ENCODE results near the gene DNAH2. TPM values are rescaled to one million over a fixed set of nuclear protein-coding genes. Genes with fewer than 3 reads are reported as not detected.

Gene DNAH2
- total and polyA plus RNA-seq, 9 of the 15 experiments (the other 6 are each of a cell fraction or from before 2014, with no cell fraction given), result 0.03 TPM; not detected in 8

DNA sequence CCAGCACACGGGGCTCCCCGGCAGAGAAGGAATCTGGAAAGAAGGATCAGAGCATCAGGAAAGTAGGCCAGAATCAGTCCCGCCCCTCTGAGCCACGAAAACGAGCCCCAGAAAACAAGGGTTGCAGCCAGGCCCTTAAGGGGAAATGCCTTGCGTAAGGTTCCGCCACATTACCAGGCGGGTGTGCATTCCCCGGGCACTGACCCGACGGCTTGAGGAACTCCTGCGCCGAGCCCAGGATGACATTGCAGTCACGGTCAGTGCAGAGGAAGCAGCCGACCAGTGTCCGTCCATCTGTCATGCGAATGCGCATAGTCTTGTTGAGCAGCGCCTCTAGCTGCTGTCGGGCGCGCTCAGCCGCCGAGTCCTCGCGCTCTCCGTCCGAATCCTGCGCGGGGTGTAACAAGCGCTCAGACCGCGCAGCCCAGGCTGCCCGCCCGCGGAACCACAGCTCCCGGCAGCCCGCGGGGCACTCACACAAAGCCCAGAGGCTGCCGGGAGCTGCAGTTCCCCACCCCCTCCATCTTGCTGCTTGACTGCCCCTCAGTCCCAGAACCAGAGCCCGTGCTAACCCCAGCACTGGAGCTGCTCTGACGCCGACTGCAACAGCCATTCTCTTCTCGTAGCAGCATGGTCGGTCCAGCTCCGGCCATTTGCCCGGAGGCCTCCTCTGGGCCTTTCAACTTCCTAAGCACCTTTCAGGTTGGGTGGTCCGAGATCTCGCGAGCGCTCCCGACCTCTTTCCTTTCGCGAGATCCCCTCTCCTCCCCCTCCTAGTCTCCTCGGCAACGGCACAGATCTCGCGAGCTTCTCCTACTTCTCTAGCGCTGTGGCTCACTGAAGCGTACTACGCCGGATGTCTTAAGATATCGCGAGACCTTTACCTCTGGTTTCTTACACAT, 139.5 kb downstream of the DNAH2 start, which contains the start of gene NAA38 (continued):
- TF ChIP-seq, protein P1, sequence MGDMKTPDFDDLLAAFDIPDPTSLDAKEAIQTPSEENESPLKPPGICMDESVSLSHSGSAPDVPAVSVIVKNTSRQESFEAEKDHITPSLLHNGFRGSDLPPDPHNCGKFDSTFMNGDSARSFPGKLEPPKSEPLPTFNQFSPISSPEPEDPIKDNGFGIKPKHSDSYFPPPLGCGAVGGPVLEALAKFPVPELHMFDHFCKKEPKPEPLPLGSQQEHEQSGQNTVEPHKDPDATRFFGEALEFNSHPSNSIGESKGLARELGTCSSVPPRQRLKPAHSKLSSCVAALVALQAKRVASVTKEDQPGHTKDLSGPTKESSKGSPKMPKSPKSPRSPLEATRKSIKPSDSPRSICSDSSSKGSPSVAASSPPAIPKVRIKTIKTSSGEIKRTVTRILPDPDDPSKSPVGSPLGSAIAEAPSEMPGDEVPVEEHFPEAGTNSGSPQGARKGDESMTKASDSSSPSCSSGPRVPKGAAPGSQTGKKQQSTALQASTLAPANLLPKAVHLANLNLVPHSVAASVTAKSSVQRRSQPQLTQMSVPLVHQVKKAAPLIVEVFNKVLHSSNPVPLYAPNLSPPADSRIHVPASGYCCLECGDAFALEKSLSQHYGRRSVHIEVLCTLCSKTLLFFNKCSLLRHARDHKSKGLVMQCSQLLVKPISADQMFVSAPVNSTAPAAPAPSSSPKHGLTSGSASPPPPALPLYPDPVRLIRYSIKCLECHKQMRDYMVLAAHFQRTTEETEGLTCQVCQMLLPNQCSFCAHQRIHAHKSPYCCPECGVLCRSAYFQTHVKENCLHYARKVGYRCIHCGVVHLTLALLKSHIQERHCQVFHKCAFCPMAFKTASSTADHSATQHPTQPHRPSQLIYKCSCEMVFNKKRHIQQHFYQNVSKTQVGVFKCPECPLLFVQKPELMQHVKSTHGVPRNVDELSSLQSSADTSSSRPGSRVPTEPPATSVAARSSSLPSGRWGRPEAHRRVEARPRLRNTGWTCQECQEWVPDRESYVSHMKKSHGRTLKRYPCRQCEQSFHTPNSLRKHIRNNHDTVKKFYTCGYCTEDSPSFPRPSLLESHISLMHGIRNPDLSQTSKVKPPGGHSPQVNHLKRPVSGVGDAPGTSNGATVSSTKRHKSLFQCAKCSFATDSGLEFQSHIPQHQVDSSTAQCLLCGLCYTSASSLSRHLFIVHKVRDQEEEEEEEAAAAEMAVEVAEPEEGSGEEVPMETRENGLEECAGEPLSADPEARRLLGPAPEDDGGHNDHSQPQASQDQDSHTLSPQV (IDR thresholded peaks at IDR 0.05), result no peak
- TF ChIP-seq FOXM1 (IDR thresholded peaks at IDR 0.05; ENCODE audit: low read depth), result no peak
- TF ChIP-seq FOXM1 (CRISPR knock-in tag; IDR thresholded peaks at IDR 0.05; ENCODE audit: low read depth), result no peak
- TF ChIP-seq, protein P2, sequence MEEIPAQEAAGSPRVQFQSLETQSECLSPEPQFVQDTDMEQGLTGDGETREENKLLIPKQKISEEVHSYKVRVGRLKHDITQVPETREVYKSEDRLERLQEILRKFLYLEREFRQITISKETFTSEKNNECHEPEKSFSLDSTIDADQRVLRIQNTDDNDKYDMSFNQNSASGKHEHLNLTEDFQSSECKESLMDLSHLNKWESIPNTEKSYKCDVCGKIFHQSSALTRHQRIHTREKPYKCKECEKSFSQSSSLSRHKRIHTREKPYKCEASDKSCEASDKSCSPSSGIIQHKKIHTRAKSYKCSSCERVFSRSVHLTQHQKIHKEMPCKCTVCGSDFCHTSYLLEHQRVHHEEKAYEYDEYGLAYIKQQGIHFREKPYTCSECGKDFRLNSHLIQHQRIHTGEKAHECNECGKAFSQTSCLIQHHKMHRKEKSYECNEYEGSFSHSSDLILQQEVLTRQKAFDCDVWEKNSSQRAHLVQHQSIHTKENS (CRISPR knock-in tag; IDR thresholded peaks at IDR 0.05), result no peak
- no peak for TF ChIP-seq BRD9 (IDR thresholded peaks at IDR 0.05; ENCODE audit: low read depth, partially characterized antibody)
- TF ChIP-seq TRIM24 (IDR thresholded peaks at IDR 0.05), result no peak
- TF ChIP-seq DACH1 (IDR thresholded peaks at IDR 0.05; ENCODE audit: partially characterized antibody), result no peak
- TF ChIP-seq, protein P3, sequence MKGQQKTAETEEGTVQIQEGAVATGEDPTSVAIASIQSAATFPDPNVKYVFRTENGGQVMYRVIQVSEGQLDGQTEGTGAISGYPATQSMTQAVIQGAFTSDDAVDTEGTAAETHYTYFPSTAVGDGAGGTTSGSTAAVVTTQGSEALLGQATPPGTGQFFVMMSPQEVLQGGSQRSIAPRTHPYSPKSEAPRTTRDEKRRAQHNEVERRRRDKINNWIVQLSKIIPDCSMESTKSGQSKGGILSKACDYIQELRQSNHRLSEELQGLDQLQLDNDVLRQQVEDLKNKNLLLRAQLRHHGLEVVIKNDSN (CRISPR knock-in tag; IDR thresholded peaks at IDR 0.05), result no peak
- TF ChIP-seq POLR2G (IDR thresholded peaks at IDR 0.05; ENCODE audit: low read depth, low read length), result peak; percentile 94
- peak; percentile 24 for TF ChIP-seq PHF20 (IDR thresholded peaks at IDR 0.05; ENCODE audit: partially characterized antibody)
- TF ChIP-seq, protein P4, sequence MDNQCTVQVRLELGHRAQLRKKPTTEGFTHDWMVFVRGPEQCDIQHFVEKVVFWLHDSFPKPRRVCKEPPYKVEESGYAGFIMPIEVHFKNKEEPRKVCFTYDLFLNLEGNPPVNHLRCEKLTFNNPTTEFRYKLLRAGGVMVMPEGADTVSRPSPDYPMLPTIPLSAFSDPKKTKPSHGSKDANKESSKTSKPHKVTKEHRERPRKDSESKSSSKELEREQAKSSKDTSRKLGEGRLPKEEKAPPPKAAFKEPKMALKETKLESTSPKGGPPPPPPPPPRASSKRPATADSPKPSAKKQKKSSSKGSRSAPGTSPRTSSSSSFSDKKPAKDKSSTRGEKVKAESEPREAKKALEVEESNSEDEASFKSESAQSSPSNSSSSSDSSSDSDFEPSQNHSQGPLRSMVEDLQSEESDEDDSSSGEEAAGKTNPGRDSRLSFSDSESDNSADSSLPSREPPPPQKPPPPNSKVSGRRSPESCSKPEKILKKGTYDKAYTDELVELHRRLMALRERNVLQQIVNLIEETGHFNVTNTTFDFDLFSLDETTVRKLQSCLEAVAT (IDR thresholded peaks at IDR 0.05), result 0 out of 4 replicates have a peak, but pooled peaks of 1 of the 2 experiments have one; percentile 22
- TF ChIP-seq MED1 (CRISPR knock-in tag; IDR thresholded peaks at IDR 0.05; ENCODE audit: borderline replicate concordance), result no peak
- no peak for TF ChIP-seq RBBP5 (IDR thresholded peaks at IDR 0.05; ENCODE audit: borderline replicate concordance, insufficient read depth, low read length, poor library complexity, severe bottlenecking)
- TF ChIP-seq, protein P5, sequence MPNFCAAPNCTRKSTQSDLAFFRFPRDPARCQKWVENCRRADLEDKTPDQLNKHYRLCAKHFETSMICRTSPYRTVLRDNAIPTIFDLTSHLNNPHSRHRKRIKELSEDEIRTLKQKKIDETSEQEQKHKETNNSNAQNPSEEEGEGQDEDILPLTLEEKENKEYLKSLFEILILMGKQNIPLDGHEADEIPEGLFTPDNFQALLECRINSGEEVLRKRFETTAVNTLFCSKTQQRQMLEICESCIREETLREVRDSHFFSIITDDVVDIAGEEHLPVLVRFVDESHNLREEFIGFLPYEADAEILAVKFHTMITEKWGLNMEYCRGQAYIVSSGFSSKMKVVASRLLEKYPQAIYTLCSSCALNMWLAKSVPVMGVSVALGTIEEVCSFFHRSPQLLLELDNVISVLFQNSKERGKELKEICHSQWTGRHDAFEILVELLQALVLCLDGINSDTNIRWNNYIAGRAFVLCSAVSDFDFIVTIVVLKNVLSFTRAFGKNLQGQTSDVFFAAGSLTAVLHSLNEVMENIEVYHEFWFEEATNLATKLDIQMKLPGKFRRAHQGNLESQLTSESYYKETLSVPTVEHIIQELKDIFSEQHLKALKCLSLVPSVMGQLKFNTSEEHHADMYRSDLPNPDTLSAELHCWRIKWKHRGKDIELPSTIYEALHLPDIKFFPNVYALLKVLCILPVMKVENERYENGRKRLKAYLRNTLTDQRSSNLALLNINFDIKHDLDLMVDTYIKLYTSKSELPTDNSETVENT (CRISPR knock-in tag; IDR thresholded peaks at IDR 0.05), result peak; percentile 46; the same call in 1 of the 2 replicates
- TF ChIP-seq NCOA2 (IDR thresholded peaks at IDR 0.05; ENCODE audit: partially characterized antibody in 2 of 2), result no peak
- no peak for TF ChIP-seq KLF1 (tag; IDR thresholded peaks at IDR 0.05)
- no peak for TF ChIP-seq LARP7 (IDR thresholded peaks at IDR 0.05)

Measured in K562 (cell line).